Measurements from ENCODE around the gene ZNF777. TPM values are rescaled to one million over a fixed set of nuclear protein-coding genes. Genes with fewer than 3 reads are reported as not detected.

The ZNF777 gene
- total and polyA plus RNA-seq, 9 of the 15 experiments (the other 6 are each of a cell fraction or from before 2014, with no cell fraction given) = 0.11 to 32.6 (median 9.0) TPM

DNA sequence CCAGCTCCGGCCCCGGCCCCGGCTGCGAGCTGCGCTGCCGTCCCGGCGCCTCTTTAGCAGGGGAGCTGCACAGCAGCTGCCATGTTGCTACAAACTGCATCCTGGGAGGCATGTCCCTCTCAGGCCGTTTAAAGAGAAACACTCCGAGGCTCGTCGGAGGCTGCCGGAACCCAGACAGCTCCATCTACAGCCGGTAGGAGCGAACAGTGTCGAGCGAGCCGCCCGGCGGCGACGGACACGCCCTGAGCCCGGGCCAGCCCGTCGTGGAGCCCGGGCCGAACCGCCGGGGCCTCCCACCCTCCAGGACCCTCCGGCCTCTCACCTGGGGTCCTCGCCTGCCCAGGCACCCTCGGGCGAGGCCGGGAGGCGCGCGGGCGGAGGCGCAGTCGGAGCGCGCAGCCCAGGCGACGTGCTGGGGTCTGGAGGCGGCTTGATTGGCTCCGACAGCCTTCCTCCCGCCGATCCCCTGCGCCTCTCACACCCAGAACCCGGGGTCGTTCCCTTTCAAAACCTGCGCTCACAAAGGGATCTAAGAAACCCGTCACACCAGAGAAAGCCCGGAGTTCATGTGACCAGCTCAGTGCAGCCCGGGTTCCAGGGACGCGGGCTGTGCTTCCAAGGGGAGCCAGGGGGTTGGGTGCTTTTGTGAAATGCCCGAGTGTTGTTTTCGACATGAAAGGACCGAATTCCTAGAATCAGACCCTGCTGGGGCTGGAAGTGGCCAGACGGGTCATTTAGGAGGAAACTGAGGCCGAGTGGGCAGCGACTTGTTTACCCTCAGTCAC lies at the start of gene ZNF777 (continued):
- TF ChIP-seq LARP7 (IDR thresholded peaks at IDR 0.05) (no peak), ZNF3 (CRISPR knock-in tag; IDR thresholded peaks at IDR 0.05) (no peak), ZNF696 (CRISPR knock-in tag; conservative IDR thresholded peaks at IDR 0.05) (no peak), ZBTB43 (CRISPR knock-in tag; IDR thresholded peaks at IDR 0.05) (no peak), SAP30 (IDR thresholded peaks at IDR 0.05; ENCODE audit: borderline replicate concordance, insufficient read depth, low read depth, low read length, poor library complexity, severe bottlenecking) (peak; percentile 34), GTF2F1 (IDR thresholded peaks at IDR 0.05; ENCODE audit: low read depth, low read length) (no peak), ETV6 (IDR thresholded peaks at IDR 0.05; ENCODE audit: borderline replicate concordance in 1 of 2, low read depth in 2 of 2, low read length in 1 of 2) (no peak), ETV6 (CRISPR knock-in tag; IDR thresholded peaks at IDR 0.05; ENCODE audit: borderline replicate concordance) (no peak), COPS2 (conservative IDR thresholded peaks at IDR 0.05) (no peak), HNRNPK (IDR thresholded peaks at IDR 0.05; ENCODE audit: low read depth, low read length, poor library complexity, severe bottlenecking) (no peak), SRSF1 (IDR thresholded peaks at IDR 0.05; ENCODE audit: low read depth, low read length) (no peak), SRSF3 (IDR thresholded peaks at IDR 0.05; ENCODE audit: insufficient read depth, low read length) (0 out of 2 replicates have a peak, but pooled peaks have one; percentile 43)
- TF ChIP-seq, protein P1, sequence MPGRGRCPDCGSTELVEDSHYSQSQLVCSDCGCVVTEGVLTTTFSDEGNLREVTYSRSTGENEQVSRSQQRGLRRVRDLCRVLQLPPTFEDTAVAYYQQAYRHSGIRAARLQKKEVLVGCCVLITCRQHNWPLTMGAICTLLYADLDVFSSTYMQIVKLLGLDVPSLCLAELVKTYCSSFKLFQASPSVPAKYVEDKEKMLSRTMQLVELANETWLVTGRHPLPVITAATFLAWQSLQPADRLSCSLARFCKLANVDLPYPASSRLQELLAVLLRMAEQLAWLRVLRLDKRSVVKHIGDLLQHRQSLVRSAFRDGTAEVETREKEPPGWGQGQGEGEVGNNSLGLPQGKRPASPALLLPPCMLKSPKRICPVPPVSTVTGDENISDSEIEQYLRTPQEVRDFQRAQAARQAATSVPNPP (IDR thresholded peaks at IDR 0.05; ENCODE audit: borderline replicate concordance, insufficient read depth, insufficient read length) = no peak
- TF ChIP-seq, protein P2, sequence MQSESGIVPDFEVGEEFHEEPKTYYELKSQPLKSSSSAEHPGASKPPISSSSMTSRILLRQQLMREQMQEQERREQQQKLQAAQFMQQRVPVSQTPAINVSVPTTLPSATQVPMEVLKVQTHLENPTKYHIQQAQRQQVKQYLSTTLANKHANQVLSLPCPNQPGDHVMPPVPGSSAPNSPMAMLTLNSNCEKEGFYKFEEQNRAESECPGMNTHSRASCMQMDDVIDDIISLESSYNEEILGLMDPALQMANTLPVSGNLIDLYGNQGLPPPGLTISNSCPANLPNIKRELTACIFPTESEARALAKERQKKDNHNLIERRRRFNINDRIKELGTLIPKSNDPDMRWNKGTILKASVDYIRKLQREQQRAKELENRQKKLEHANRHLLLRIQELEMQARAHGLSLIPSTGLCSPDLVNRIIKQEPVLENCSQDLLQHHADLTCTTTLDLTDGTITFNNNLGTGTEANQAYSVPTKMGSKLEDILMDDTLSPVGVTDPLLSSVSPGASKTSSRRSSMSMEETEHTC (IDR thresholded peaks at IDR 0.05) = 0 out of 2 replicates have a peak, but pooled peaks have one; percentile 3
- TF ChIP-seq, protein P3, sequence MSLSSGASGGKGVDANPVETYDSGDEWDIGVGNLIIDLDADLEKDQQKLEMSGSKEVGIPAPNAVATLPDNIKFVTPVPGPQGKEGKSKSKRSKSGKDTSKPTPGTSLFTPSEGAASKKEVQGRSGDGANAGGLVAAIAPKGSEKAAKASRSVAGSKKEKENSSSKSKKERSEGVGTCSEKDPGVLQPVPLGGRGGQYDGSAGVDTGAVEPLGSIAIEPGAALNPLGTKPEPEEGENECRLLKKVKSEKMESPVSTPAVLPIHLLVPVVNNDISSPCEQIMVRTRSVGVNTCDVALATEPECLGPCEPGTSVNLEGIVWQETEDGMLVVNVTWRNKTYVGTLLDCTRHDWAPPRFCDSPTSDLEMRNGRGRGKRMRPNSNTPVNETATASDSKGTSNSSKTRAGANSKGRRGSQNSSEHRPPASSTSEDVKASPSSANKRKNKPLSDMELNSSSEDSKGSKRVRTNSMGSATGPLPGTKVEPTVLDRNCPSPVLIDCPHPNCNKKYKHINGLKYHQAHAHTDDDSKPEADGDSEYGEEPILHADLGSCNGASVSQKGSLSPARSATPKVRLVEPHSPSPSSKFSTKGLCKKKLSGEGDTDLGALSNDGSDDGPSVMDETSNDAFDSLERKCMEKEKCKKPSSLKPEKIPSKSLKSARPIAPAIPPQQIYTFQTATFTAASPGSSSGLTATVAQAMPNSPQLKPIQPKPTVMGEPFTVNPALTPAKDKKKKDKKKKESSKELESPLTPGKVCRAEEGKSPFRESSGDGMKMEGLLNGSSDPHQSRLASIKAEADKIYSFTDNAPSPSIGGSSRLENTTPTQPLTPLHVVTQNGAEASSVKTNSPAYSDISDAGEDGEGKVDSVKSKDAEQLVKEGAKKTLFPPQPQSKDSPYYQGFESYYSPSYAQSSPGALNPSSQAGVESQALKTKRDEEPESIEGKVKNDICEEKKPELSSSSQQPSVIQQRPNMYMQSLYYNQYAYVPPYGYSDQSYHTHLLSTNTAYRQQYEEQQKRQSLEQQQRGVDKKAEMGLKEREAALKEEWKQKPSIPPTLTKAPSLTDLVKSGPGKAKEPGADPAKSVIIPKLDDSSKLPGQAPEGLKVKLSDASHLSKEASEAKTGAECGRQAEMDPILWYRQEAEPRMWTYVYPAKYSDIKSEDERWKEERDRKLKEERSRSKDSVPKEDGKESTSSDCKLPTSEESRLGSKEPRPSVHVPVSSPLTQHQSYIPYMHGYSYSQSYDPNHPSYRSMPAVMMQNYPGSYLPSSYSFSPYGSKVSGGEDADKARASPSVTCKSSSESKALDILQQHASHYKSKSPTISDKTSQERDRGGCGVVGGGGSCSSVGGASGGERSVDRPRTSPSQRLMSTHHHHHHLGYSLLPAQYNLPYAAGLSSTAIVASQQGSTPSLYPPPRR (CRISPR knock-in tag; IDR thresholded peaks at IDR 0.05; ENCODE audit: borderline replicate concordance) = peak; percentile 70; the same call in 1 of the 2 replicates
- TF ChIP-seq, protein P4, sequence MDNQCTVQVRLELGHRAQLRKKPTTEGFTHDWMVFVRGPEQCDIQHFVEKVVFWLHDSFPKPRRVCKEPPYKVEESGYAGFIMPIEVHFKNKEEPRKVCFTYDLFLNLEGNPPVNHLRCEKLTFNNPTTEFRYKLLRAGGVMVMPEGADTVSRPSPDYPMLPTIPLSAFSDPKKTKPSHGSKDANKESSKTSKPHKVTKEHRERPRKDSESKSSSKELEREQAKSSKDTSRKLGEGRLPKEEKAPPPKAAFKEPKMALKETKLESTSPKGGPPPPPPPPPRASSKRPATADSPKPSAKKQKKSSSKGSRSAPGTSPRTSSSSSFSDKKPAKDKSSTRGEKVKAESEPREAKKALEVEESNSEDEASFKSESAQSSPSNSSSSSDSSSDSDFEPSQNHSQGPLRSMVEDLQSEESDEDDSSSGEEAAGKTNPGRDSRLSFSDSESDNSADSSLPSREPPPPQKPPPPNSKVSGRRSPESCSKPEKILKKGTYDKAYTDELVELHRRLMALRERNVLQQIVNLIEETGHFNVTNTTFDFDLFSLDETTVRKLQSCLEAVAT (IDR thresholded peaks at IDR 0.05) = no peak

All from K562 (cell line).